Amniotic epithelial cell (primary cell): ENCODE results near the gene RXYLT1.
"Not testable (repeated sequence)": the region's sequence is repeated elsewhere in the genome, so short reads cannot be mapped to it uniquely, and the experiment has no call there.

Source experiments
- DNase-seq: peaks from one replicate; pipeline ENCODE4 v3.0.0-alpha.2; 2010; ENCODE audit warnings: low read depth

The RXYLT1 gene

GRCh38 chr12:63802012-63802608, 22.4 kb downstream of the RXYLT1 start:
- peak; percentile 32 for DNase-seq

DNA sequence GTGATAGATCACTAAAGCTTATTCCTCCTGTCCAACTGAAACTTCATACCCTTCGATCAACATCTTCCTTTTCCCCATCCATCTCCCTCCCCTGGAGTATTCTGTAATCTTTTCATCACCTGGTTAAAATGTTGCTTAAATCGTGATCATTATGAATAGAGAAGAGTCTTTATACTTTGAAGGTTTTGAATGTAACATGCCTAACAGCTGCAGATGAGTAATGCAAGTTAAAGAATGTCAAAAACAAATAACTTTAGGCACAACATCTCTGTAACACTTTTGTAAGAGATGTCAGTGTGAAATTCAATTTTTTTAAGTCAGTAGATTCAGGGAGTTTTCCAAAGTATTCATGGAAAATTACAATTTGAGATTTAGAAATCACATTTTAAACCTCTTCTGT, 25.0 kb downstream of the RXYLT1 start:
- no peak for DNase-seq

DNA sequence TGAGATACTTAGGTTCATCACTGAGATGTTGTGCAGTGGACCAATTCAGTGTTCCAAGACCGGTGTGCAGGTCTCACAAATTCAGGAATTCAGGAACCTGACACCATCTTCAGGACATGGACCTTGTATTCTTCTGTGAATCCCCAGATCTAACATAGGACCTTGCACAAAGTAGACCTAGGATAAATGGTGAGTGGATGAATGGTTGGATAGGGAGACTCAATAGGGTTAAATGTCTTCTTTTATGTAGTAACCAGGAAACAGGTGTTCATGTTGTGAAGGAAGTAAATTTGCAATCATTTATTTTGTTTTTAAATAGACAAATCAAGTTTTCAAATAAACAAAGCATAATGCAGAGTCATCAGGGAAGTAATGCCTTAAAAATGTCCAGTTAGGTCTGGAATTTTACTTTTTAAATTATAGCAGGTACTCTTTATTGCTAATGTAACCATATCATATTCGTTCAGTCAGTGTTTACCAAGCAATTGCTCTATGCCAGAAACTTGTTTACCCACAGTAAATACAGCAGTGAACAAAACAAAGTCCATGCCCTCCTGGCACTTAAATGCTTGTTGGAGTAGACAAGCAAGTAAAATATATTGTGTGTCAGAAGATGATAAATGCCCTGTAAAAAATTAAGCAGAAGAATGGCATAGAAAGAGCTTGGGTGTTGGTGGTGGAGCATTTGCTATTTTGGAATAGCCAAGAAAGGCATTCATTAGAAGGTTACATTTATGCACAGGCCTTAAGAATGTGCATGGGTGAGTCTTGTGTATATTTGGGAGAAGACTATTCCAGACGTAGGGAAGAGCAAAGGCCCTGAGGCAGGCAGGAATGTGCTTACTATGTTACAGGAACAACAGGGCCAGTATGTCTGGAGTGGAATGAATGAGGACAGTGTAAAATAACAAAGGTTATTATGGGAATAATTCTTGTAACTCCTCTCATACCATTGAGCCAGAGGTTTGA, 26.3 kb downstream of the RXYLT1 start:
- no peak for DNase-seq

DNA sequence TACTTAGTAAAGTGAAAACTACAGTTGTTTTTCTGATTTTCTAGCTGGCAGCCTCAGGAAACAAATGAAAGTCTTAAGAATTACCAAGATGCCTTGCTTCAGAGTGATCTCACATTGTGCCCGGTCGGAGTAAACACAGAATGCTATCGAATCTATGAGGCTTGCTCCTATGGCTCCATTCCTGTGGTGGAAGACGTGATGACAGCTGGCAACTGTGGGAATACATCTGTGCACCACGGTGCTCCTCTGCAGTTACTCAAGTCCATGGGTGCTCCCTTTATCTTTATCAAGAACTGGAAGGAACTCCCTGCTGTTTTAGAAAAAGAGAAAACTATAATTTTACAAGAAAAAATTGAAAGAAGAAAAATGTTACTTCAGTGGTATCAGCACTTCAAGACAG, 28.9 kb downstream of the RXYLT1 start:
- DNase-seq: peak; percentile 11

- no peak for DNase-seq
Observed at GRCh38 chr12:63809566-63809965, 29.9 kb downstream of the RXYLT1 start.

DNA sequence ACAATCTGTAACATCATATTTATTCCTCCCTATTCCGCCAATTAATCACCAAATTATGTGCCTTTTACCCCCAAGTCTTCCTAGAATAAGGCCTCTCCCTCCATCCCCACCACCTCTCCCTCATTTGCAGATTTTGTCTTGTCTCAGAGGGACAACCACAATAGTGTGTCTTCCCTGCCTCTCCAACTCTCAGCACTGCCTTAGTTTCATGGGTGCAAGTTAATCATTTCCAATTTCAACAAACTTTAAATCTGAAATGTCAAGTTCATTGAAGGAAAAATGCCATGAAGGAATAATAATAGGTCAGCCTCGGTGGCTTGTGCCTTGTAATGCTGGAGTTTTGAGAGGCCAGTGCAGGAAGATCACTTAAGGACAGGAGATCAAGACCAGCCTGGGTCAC, 31.6 kb downstream of the RXYLT1 start:
- no peak for DNase-seq

DNA sequence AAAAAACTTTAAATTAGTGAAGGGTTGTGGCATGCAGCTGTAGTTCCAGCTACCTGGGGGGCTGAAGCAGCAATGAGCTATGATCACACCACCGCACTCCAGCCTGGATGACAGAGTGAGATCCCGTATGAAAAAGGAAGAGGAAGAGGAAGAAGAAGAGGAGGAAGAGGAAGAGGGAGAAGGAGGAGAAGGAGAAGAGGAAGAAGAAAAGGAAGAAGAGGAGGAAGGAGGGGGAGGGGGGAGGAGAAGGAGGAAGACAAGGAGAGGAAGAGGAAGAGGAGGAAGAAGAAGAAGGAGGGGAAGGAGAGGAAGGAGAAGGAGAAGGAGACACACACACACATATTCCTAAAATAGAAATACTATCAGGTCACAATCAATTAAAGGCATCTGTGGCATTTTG, 32.0 kb downstream of the RXYLT1 start:
- DNase-seq: no peak

DNA sequence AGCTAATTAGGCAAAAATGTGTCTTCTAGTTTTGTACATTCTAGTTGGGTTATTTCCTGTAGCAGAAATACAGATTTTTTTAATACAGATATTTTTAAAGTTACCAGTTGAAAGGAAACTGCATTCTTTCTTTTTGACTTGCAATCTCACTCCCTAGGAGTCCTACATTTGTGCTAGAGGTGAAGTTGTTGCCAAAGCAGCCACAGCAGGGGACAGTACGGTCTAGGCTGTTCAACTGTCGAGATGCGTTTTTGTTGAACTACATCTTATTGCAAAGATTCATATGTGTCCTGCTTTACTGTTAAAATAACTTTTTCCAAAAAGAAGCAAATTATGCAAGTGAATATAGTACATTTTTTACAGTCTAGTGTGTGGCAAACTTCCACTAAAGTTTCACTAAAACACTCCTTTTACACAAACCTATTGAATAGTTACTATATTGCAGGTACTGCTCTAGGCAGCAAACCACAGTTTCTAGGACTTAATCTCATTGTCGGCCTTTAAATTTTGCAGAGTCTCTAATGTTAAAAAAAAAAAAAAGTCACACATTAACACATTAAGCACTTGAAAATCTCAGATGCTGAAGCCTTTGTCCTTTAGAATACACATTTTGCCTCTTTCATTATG, 34.5 kb downstream of the RXYLT1 start:
- no peak for DNase-seq

DNA sequence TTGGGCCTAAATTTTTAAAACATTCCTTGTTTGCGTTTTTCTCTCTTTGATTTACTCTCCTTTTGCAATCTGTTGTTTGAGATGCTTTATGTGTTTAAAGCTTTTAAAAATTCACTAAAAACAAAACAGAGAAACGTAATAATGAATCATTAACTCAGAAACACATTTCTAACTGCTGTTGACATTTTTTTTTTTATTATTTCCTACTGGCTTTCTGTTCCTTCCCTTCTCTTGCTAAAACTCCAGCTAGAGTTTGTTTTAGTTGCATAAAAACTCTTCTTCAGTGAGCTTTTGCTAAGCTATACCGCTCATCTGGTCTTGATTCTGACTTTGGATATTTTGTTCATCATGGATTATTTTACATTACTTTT, 35.8 kb downstream of the RXYLT1 start:
- DNase-seq: no peak

- DNase-seq: no peak
Observed at GRCh38 chr12:63816031-63816430, 36.3 kb downstream of the RXYLT1 start.

- DNase-seq: no peak
Observed at GRCh38 chr12:63820427-63820826, 40.7 kb downstream of the RXYLT1 start.

DNA sequence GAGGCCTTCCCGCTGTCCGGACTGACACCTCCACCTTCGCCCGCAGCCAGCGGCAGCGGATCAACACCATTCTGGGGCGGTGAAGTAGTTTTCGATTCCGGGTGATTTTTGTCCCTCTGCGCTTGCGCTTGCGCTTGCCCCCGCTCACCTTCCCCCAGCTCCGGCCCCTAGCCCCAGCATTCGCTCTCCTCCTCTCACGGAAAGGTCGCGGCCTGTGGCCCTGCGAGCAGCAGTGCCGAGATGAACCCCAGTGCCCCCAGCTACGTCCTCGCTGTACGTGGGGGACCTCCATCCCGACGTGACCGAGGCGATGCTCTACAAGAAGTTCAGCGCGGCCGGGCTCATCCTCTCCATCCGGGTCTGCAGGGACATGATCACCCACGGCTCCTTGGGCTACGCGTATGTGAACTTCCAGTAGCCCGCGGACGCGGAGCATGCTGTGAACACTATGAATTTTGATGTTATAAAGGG, 42.1 kb downstream of the RXYLT1 start:
- DNase-seq: no peak

DNA sequence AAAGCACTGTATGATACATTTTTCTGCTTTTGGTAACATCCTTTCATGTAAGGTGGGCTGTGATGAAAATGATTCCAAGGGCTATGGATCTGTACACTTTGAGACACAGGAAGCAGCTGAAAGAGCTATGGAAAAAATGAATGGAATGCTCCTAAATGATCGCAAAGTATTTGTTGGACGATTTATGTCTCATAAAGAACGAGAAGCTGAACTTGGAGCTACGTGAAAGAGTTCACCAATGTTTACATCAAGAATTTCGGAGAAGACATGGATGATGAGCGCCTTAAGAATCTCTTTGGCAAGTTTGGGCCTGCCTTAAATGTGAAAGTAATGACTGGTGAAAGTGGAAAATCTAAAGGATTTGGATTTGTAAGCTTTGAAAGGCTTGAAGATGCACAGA, 42.6 kb downstream of the RXYLT1 start:
- DNase-seq: peak; percentile 52

DNA sequence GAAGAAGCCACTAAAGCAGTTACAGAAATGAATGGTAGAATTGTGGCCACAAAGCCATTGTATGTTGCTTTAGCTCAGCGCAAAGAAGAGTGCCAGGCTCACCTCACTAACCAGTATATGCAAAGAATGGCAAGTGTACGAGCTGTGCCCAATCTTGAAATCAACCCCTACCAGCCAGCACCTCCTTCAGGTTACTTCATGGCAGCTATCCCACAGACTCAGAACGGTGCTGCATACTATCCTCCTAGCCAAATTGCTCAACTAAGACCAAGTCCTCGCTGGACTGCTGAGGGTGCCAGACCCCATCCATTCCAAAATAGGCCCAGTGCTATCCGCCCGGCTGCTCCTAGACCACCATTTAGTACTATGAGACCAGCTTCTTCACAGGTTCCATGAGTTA, 43.3 kb downstream of the RXYLT1 start:
- no peak for DNase-seq

DNA sequence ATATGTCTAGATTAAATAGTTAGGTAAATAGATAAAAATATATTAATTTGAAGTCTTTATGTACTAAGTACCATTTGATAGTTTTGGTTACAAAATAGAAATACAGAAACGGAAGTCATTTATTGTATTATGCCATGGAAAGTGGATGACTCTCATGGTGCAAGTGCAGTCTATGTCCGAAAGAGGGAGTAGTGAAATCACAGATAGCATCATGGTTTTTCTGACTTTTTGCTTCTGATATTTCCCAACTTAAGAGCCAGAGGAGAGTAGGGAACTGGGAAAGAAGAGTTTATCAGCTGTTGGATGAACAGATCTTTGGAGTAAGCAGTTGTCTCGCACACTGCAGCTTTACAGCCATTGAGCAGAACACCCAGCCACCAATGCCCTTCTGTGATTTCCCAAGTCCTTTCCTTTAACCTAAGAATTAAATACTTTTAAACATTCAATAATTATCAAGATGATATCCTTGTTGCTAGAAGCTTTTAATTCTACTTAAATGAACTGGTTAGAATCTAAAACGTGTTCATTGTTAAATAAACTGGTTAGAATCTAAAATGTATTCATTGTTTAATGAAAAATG, 46.4 kb downstream of the RXYLT1 start:
- peak; percentile 76 for DNase-seq

DNA sequence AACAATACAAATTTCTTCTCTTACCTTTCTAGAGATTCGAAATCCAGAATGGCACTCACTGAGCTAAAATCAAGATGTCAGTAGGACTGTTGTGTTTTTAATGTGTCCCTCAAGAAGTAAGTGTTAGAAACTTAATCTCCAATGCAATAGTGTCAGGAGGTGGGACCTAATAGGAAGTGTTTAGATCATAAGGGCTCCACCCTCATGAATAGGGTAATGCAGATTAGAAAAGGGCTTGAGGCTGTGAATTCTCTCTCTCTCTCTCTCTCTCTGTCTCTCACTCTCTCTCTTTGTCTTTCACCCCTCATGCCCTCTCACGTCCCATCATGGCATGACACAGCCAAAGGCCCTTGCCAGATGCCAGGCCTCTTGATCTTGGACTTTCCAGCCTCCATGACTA, 49.2 kb downstream of the RXYLT1 start:
- no peak for DNase-seq

DNA sequence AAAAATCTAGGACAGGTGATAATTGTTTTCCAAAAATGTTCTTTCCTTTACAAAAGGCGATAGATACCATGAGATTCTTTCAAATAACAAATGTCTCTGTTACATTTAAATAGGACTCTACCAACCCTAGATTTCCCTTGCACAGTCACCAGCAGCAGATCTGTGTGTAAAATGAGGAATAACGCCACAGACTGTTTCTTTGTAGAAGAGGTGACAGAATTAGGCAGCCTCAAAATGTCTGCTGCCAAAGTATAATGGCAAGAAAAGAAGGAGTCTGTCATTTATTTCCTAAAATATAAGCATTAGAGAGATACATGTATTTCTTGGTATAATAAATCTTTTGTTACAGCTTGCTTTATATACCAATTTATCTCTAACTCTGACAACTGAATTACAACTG, 56.3 kb downstream of the RXYLT1 start:
- DNase-seq: no peak

- no peak for DNase-seq
Observed at GRCh38 chr12:63836936-63837335, 57.2 kb downstream of the RXYLT1 start.

DNA sequence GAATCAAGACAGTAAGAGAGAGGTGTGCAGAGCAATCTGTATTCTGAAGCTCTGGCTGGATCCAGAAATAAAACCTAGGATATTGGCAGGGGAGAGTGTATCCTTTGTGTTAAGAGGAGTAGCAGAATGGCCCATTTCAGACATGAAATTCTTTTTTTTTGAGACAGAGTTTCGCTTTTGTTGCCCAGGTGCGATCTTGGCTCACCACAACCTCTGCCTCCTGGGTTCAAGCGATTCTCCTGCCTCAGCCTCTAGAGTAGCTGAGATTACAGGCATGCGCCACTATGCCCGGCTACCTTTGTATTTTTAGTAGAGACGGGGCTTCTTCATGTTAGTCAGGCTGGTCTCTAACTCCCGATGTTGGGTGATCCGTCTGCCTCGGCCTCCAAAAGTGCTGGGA, 58.7 kb downstream of the RXYLT1 start:
- no peak for DNase-seq

DNA sequence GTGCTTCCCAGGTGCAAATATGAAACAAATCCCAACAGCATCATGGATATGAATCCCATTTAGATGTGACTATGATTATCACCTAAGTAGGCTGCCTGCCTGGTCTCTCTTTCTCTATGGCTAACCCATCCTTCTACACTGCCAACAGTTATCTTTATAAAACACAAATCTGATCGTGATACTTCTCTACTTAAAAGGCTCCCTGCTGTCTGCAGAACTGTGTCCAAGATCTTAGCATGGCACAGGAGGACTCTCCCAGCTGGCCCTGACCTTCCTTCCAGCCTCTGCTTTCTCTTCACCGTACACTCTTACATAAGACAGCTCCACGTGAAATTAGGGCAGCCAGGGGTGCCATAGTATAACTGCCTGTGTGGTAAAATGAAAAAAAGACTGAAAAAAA, 61.3 kb downstream of the RXYLT1 start:
- DNase-seq: no peak

DNA sequence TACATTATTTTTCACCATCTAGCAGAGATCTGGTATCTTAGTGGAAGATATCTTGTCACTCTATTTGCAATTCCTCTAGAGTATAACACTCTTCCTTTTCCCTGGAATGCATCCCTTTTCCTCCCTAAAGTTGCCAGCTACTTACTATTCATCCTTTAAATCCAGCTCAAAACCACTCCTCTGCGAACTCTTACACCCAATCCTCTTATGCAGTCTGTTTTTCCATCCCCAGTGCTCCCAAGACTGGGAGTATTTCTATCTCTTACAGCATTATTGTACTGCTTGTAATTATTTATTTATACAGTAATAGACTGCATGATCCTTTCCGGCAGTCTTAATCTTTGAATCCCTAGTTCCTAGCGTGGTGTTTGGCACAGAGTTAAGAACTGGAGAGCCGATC, 61.9 kb downstream of the RXYLT1 start:
- DNase-seq: no peak

GRCh38 chr12:63842750-63843149, 63.0 kb downstream of the RXYLT1 start:
- not testable (repeated sequence) for DNase-seq

DNA sequence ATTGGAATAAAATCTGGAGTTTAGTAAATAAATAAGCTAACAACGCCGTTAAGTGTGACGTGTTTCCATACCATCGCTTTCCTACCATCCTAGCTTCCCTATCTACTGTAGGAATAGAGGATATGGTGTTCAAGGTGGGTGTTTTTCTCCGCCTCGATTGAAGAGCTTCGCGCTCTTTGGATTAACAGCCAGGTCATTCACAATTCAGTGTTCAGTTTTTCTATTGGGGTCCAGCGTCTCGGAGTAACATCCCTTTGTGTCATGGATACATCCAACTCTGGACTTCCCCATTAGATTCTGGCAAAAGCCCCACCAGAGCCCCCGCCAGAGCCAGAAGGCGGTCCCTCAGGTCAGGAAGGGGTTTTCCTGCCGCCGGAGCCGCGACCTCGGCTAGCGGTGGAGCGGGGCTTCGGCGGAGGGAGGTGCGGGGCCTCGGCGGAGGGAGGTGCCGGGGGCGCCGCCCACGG, 63.6 kb downstream of the RXYLT1 start:
- peak; percentile 16 for DNase-seq
